Posterior vena cava (tissue), 2 donors: ENCODE results near the gene ZGLP1. TPM values are rescaled to one million over a fixed set of nuclear protein-coding genes. Genes with fewer than 3 reads are reported as not detected.
A peak's percentile ranks its signal among the peaks of the same experiment; 100 is the strongest.

ENCODE experiments used
- DNase-seq: peaks from one replicate; pipeline ENCODE4 v3.0.0-alpha.2; 2020; ENCODE audit warnings: low spot score
- intact Hi-C, 2 donors: fragments of 100-400 bp; cut with DNase I; formaldehyde crosslinking; loops; one replicate each; pipeline versions ENCODE4 v1.14.1 to v1.14.2; 2022 to 2023
- total RNA-seq, 2 donors: library from RNA; stranded (reverse); fragmentation: NEBNext Ultra II Directional; extraction: Animal tissue kit (Norgen Biotek cat#: 25700); gene quantifications; one replicate each; pipeline ENCODE4 v1.2.1, GENCODE V29; 2021
- donor health status: DM: yes; HTN: yes; CAD: no.
- donor health status: DM: yes; HTN: yes; CAD: no.

The ZGLP1 gene
- total RNA-seq, 2 donors from 2014 or later, result 1.1 to 1.2 TPM

- intact Hi-C loops, result no loop called here
- no peak for DNase-seq
Observed at GRCh38 chr19:10262771-10263170, 46.8 kb downstream of the ZGLP1 start.

- intact Hi-C loops, result no loop called here
- no peak for DNase-seq
Observed at GRCh38 chr19:10260141-10260584, 49.5 kb downstream of the ZGLP1 start.

GRCh38 chr19:10259162-10259905 is 50.3 kb downstream of the ZGLP1 start:
- intact Hi-C loops, result loop anchor here in 1 of 2 donors (10.0 kb wide), 1 partner anchor 325 kb away; the partner anchor contains the start of gene OLFM2
- DNase-seq, result peak; percentile 93

GRCh38 chr19:10258080-10258710 is 51.4 kb downstream of the ZGLP1 start:
- DNase-seq, result no peak
- intact Hi-C loops, result loop anchor here in 1 of 2 donors (10.0 kb wide), 1 partner anchor 323 kb away; the partner anchor contains the start of gene OLFM2

- intact Hi-C loops, result loop anchor here in 1 of 2 donors (10.0 kb wide), 1 partner anchor 322 kb away; the partner anchor contains the start of gene OLFM2
- DNase-seq, result no peak
Observed at GRCh38 chr19:10256970-10257615, 52.5 kb downstream of the ZGLP1 start.

GRCh38 chr19:10256551-10256950 is 53.1 kb downstream of the ZGLP1 start:
- no peak for DNase-seq
- intact Hi-C loops, result loop anchor here in 1 of 2 donors (10.0 kb wide), 1 partner anchor 322 kb away; the partner anchor contains the start of gene OLFM2

GRCh38 chr19:10255358-10255757 is 54.3 kb downstream of the ZGLP1 start:
- DNase-seq, result no peak
- intact Hi-C loops, result loop anchor here in 1 of 2 donors (10.0 kb wide), 1 partner anchor 321 kb away; the partner anchor contains the start of gene OLFM2

Other genes starting within 250 kb of the ZGLP1 start
- gene SHFL, start 223.5 kb downstream of the ZGLP1 start, total RNA-seq, result 10 to 100 TPM; 21.7 to 26.0 TPM
- gene ANGPTL6, start 207.1 kb downstream of the ZGLP1 start, total RNA-seq, result not detected
- 10 to 100 TPM; 21.9 to 27.8 TPM for gene PPAN, start 203.5 kb downstream of the ZGLP1 start, total RNA-seq
- 1 to 10 TPM; 6.3 to 6.5 TPM for gene P2RY11, start 198.1 kb downstream of the ZGLP1 start, total RNA-seq
- gene EIF3G, start 189.9 kb downstream of the ZGLP1 start, total RNA-seq, result 100 to 1,000 TPM; 140 to 157 TPM
- 10 to 100 TPM; 43.2 to 59.2 TPM for gene DNMT1, start 114.9 kb downstream of the ZGLP1 start, total RNA-seq
- gene S1PR2, start 78.5 kb downstream of the ZGLP1 start, total RNA-seq, result 10 to 100 TPM; 16.3 to 17.7 TPM
- 10 to 100 TPM; 26.2 to 28.2 TPM for gene MRPL4, start 57.6 kb downstream of the ZGLP1 start, total RNA-seq
- gene ICAM1, start 38.7 kb downstream of the ZGLP1 start, total RNA-seq, result 10 to 100 TPM; 21.0 to 21.9 TPM
- under 1 TPM in 1 of 2 donors, not detected in 1; 0.57 TPM for gene ICAM4, start 22.9 kb downstream of the ZGLP1 start, total RNA-seq
- under 1 TPM; 0.33 to 0.83 TPM for gene ICAM5, start 19.9 kb downstream of the ZGLP1 start, total RNA-seq
- 10 to 100 TPM; 10.2 to 11.4 TPM for gene FDX2, start 6.2 kb upstream of the ZGLP1 start, total RNA-seq
- gene RAVER1, start 23.7 kb upstream of the ZGLP1 start, total RNA-seq, result 10 to 100 TPM; 17.5 to 19.0 TPM
- 10 to 100 TPM in 1 of 2 donors, 1 to 10 TPM in 1; 7.9 to 10.6 TPM for gene ICAM3, start 29.8 kb upstream of the ZGLP1 start, total RNA-seq
- 10 to 100 TPM; 67.1 to 69.3 TPM for gene TYK2, start 70.8 kb upstream of the ZGLP1 start, total RNA-seq
- 100 to 1,000 TPM; 106 to 109 TPM for gene CDC37, start 93.7 kb upstream of the ZGLP1 start, total RNA-seq
- 10 to 100 TPM; 10.9 to 12.8 TPM for gene PDE4A, start 110.7 kb upstream of the ZGLP1 start, total RNA-seq
- gene KEAP1, start 193.5 kb upstream of the ZGLP1 start, total RNA-seq, result 10 to 100 TPM; 37.4 to 48.1 TPM
- not detected for gene S1PR5, start 207.6 kb upstream of the ZGLP1 start, total RNA-seq
- gene ATG4D, start 234.1 kb upstream of the ZGLP1 start, total RNA-seq, result 10 to 100 TPM; 14.2 to 14.8 TPM